Memory B cell (primary cell): Measurements from ENCODE around the gene RPS6KA2.
"Not testable (repeated sequence)": the region's sequence is repeated elsewhere in the genome, so short reads cannot be mapped to it uniquely, and the experiment has no call there.

ENCODE experiments used
- ATAC-seq: fragments of 150-1000 bp; cut with Tn5 transposase; 2 replicates; pipeline ENCODE4 v1.10.0; 2021; ENCODE audit warnings: low read depth, mild to moderate bottlenecking, moderate library complexity
- DNase-seq, 2 donors: peaks; one replicate each; pipeline ENCODE4 v3.0.0; 2022; ENCODE audit warnings: low spot score in 2 of 2
- H3K27ac Mint-ChIP-seq: one replicate; pipeline ENCODE4 v1.8.0; 2022; ENCODE audit warnings: mild to moderate bottlenecking, moderate library complexity, mixed read lengths
- H3K27me3 Mint-ChIP-seq: one replicate; pipeline ENCODE4 v1.8.0; 2022; ENCODE audit warnings: mixed read lengths
- H3K36me3 Mint-ChIP-seq: one replicate; pipeline ENCODE4 v1.8.0; 2022; ENCODE audit warnings: mild to moderate bottlenecking, mixed read lengths
- H3K4me1 Mint-ChIP-seq: one replicate; pipeline ENCODE4 v1.8.0; 2022; ENCODE audit warnings: mixed read lengths
- H3K4me3 Mint-ChIP-seq: one replicate; pipeline ENCODE4 v1.8.0; 2022; ENCODE audit warnings: mild to moderate bottlenecking, moderate library complexity, mixed read lengths
- H3K9me3 Mint-ChIP-seq: one replicate; pipeline ENCODE4 v1.8.0; 2022; ENCODE audit warnings: mixed read lengths

Gene RPS6KA2

DNA sequence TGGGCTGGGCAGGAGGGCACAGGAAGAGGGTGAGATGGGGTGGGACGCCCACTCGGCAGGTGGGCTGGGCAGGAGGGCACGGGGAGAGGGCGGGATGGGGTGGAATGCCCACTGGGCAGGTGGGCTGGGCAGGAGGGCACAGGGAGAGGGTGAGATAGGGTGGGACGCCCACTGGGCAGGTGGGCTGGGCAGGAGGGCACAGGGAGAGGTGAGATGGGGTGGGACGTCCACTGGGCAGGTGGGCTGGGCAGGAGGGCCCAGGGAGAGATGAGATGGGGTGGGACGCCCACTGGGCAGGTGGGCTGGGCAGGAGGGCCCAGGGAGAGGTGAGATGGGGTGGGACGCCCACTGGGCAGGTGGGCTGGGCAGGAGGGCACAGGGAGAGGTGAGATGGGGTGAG is 45.2 kb downstream of the RPS6KA2 start:
- not testable (repeated sequence) for H3K27me3 Mint-ChIP-seq, H3K4me1 Mint-ChIP-seq, H3K4me3 Mint-ChIP-seq, DNase-seq, H3K36me3 Mint-ChIP-seq, H3K27ac Mint-ChIP-seq, H3K9me3 Mint-ChIP-seq, ATAC-seq

GRCh38 chr6:166581091-166581511 is 46.0 kb downstream of the RPS6KA2 start:
- Mint-ChIP-seq H3K4me1 (no peaks in the 10 kb centered on the region), H3K36me3 (peaks cover 8% of the 10 kb centered on the region), H3K27me3 (no peaks in the 10 kb centered on the region), H3K4me3 (no peak overlapping the region), H3K27ac (no peak overlapping the region), H3K9me3 (peaks cover 7% of the 10 kb centered on the region)
- DNase-seq (no peak), ATAC-seq (no peak)

DNA sequence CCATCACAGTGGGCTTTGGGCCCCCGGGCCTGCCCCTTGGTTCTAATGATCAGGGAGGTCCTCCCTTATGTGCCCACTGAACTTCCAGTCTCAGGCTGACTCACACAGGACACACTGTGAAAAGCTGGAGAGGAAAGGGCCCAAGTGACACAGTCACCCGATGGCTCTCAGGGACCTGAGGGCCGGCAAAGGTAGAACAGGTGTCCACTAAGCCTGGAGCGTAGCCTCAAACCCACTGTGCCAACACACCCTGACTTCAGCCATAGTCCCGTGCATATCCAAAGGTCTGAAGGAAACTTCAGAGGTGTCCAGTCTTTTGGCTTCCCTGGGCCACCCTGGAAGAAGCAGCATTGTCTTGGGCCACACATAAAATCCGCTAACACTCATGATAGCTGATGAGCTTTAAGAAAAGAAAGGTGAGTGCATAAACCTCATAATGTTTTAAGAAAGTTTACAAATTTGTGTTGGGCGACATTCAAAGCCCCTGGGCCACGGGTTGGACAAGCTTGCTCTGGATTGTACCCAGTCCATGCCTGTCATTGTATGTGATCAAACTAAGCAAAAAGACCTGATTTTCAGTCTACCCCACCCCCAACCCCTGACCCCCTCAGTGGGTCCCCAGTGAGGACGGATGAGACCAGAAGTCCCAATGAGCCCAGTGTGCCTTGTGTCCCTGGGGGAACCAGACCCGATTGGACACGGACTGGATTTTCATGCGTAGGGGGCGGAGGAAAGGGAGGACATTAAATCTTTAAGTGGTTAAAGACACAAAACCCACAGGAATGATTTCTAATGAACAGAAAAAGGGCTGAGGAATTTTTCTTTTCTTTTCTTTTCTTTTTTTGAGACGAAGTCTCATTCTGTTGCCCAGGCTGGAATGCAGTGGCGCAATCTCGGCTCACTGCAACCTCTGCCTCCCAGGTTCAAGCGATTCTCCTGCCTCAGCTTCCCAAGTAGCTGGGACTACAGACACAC is 46.7 kb downstream of the RPS6KA2 start:
- ATAC-seq (no peak), DNase-seq (no peak)
- Mint-ChIP-seq H3K27ac (no peak overlapping the region), H3K36me3 (peaks cover 10% of the 10 kb centered on the region), H3K27me3 (no peaks in the 10 kb centered on the region), H3K9me3 (peaks cover 9% of the 10 kb centered on the region), H3K4me3 (no peak overlapping the region), H3K4me1 (no peaks in the 10 kb centered on the region)

GRCh38 chr6:166579237-166579850 is 47.7 kb downstream of the RPS6KA2 start:
- peaks cover 13% of the 10 kb centered on the region for H3K36me3 Mint-ChIP-seq
- ATAC-seq = no peak

DNA sequence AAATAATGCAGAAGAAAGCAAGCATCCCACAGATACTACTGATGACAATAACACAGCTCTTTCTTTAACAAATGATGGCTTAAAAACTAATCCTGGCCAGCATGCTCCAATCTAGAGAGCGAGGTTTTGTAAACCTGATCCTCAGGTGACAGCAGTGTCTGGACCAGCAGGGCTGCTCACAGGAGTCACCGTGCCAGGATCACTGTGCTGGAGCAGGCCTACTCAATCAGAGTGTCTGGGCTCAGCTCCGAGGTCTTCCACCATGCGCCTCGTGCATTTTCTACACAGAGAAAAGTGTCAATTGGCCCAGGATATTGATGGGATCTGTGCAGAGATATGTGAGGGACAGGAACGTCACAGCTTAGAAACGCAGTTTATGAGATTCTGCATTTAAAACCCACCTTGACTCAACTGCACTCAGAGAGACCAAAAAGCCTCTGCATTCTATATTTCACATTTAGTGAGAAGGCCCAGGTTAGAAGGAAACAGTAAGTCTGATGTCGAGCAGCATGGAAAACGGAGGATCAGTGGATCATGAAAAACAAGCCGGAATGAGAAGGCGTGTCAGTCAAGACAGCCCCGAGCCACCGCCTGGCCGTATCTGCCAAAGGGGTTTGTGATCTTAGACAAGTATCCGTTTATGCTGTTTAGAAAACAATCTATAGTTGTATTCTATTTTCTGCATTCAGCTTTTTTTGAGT is 48.4 kb downstream of the RPS6KA2 start:
- Mint-ChIP-seq H3K4me1 (no peaks in the 10 kb centered on the region), H3K27ac (no peak overlapping the region), H3K9me3 (peaks cover 9% of the 10 kb centered on the region), H3K4me3 (no peak overlapping the region), H3K36me3 (peaks cover 13% of the 10 kb centered on the region), H3K27me3 (no peaks in the 10 kb centered on the region)
- ATAC-seq (no peak), DNase-seq (no peak)

More at GRCh38 chr6:166579237-166579850, 47.7 kb downstream of the RPS6KA2 start:
- no peaks in the 10 kb centered on the region for H3K27me3 Mint-ChIP-seq
- no peaks in the 10 kb centered on the region for H3K4me1 Mint-ChIP-seq
- no peak overlapping the region for H3K27ac Mint-ChIP-seq
- DNase-seq = no peak
- H3K4me3 Mint-ChIP-seq = no peak overlapping the region
- peaks cover 9% of the 10 kb centered on the region for H3K9me3 Mint-ChIP-seq

DNA sequence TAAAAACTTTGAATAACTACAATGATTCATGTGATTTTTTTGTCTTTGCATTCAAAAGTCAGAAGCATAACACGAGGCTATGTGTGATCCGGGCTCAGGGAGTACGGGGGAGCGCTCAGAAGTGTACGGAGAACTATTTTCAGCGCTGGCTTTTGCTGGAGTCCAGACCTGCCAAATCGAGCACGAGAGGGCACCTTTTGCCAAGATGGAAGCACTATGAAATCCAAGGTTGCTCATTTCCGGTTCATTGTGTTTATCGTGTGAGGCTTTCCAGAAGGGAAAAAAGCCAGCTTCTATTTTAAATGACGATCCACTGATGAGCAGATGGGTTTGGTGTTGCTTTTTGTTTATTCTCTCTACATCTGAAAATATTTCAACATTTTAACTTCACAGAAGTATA is 51.8 kb downstream of the RPS6KA2 start:
- no peak for ATAC-seq
- H3K27me3 Mint-ChIP-seq = no peaks in the 10 kb centered on the region
- no peaks in the 10 kb centered on the region for H3K4me1 Mint-ChIP-seq
- no peak for DNase-seq
- peaks cover 12% of the 10 kb centered on the region for H3K36me3 Mint-ChIP-seq
- peaks cover 9% of the 10 kb centered on the region for H3K9me3 Mint-ChIP-seq
- no peak overlapping the region for H3K27ac Mint-ChIP-seq
- H3K4me3 Mint-ChIP-seq = no peak overlapping the region

DNA sequence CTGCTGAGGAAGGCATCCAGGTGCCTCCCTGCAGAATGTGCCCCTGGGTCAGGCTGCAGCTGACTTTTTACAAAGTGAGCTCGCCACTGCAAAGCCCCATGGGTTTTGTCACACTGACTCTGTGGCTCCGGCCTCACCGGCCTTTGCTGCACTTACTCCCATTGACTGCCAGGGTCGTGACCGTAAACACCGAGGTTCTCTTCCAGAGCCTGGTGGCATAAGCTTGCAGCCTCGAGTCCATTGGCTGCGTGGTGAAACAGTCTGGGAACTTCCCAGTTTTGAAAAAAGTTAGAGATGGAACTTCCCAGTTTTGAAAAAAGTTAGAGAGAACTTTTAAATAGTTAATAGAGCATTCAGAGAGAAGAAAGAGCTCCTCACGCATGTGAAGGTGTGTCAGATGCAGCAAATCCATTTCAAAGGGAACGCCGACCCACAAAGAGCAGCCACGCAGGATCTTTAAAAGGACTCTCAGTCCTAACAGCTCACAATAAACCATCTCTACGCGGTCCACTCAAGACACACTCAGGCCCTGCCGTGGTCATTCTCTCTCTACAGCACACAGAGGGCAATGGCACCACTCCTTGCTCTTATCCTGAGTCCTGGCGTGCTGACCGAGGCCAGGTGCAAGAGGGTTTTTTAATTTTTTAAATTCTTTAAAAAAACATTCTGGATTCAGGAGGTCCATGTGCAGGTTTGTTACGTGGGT is 53.4 kb downstream of the RPS6KA2 start:
- Mint-ChIP-seq H3K36me3 (peaks cover 12% of the 10 kb centered on the region), H3K4me3 (no peak overlapping the region), H3K4me1 (no peaks in the 10 kb centered on the region), H3K27me3 (no peaks in the 10 kb centered on the region), H3K9me3 (peaks cover 9% of the 10 kb centered on the region), H3K27ac (no peak overlapping the region)
- ATAC-seq = no peak
- DNase-seq = no peak

DNA sequence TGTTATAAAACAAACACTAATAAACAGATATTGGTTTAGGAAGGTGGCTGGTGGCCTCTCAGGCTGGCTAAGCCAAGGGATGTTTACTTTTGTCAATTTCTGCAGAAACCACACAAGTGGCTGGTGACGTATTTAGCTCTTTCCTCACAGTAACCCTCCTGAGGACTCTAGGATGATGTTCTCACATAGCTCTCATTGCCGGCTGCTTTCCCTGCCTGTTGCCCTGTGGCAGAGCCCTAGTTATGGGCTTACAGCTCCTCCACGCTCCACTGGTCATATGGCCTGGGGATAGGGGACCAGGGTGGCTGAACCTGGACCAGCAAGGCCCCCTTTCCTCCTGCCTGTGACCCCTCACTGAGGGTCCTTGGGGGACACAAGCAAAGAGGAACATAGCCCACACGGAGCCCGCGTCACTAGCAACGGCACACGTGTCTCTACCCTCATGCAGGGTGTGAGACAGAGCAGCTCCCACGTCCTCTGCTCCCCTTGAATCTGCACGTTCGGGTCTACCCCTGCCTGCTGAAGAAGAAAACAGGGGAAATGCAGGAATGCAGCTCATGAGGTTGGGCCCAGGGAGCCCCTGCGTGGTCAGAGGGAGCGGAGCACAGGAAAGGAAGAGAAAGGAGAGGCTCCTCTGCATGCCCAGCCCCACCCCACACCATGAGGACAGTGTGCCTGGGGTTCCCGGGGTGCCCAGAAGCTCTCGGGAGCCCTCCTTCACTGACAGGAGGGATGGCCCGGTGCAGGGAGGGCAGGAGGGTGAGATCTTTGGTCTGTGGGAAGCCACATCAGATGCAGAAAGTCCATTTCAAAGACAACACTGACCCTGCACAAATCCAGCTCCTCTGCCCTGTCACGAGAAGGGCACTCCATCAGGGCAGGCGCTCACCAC is 54.4 kb downstream of the RPS6KA2 start:
- ATAC-seq (no peak), DNase-seq (no peak)
- no peaks in the 10 kb centered on the region for H3K27me3 Mint-ChIP-seq
- H3K36me3 Mint-ChIP-seq = peaks cover 12% of the 10 kb centered on the region
- H3K9me3 Mint-ChIP-seq = peaks cover 9% of the 10 kb centered on the region
- H3K4me3 Mint-ChIP-seq = no peak overlapping the region
- H3K4me1 Mint-ChIP-seq = no peaks in the 10 kb centered on the region
- no peak overlapping the region for H3K27ac Mint-ChIP-seq

- ATAC-seq (no peak), DNase-seq (no peak)
- Mint-ChIP-seq H3K9me3 (peaks cover 2% of the 10 kb centered on the region), H3K27me3 (no peaks in the 10 kb centered on the region), H3K4me3 (no peak overlapping the region), H3K36me3 (peaks cover 5% of the 10 kb centered on the region), H3K27ac (no peak overlapping the region), H3K4me1 (no peaks in the 10 kb centered on the region)
These were observed 55.9 kb downstream of the RPS6KA2 start for GRCh38 chr6:166570929-166571713.

DNA sequence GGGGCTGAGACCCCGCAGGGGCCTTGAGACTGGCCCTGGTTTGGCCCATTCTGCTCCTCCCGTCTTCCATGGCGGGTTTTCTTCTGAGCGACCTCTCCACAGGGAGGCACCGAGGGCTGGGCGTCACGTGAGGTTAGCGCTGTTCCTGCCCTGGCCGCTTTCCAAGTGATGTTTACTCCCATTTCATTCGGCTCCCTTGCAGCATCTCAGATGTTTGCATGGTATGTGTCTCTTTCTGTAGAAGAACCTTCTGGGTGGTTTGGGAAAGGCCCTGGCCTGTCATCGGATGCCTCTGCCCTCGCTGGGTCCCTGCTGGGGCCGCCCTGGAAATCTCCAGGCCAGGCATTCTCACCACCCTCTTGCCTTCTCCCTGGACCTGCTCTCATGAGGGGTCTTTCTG is 57.8 kb downstream of the RPS6KA2 start:
- Mint-ChIP-seq H3K27me3 (no peaks in the 10 kb centered on the region), H3K4me3 (no peak overlapping the region), H3K4me1 (no peaks in the 10 kb centered on the region), H3K27ac (no peak overlapping the region), H3K9me3 (no peaks in the 10 kb centered on the region), H3K36me3 (peaks cover 4% of the 10 kb centered on the region)
- DNase-seq = no peak
- ATAC-seq = no peak

DNA sequence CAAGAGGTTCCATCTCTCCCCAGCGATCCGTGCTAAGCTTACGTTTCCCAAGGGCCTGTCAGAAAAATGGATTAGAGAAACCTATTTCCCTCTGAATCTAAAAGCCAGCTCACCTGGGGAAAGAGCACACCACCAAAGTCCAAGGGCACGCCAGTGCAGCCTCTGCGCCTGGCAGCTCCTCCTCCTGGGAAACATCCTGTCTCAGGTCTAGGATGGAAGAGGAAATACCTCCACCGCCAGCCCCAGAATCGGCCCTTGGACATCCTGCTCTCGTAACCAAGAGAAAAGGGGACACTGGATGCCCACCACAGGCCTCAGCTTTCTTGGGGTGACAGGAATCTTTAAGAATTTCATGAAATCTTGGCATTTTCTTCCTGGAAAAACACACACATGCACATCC is 59.2 kb downstream of the RPS6KA2 start:
- peaks cover 2% of the 10 kb centered on the region for H3K4me1 Mint-ChIP-seq
- H3K9me3 Mint-ChIP-seq = no peaks in the 10 kb centered on the region
- no peak for ATAC-seq
- no peaks in the 10 kb centered on the region for H3K27me3 Mint-ChIP-seq
- no peak overlapping the region for H3K4me3 Mint-ChIP-seq
- DNase-seq = no peak
- H3K27ac Mint-ChIP-seq = no peak overlapping the region
- H3K36me3 Mint-ChIP-seq = peaks cover 4% of the 10 kb centered on the region

DNA sequence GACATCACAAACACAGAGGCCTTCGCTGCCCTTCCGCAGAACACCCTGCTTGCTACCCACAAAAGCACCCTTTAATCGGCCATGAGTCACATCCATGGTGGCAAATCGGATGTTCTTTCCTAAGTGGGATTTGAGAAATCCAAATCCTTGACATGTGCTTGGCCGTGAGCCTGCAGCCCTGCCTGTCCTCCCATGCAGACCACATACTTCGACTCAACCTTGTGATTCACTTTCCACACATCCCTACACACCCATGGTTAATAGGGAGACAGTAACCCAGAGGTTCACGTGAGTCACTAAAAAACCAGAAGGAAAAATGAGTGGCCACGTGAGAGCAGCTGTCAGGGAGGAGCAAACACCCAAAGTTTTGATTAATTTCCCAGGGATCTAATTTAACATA is 59.9 kb downstream of the RPS6KA2 start:
- Mint-ChIP-seq H3K27ac (no peak overlapping the region), H3K4me1 (peaks cover 2% of the 10 kb centered on the region), H3K4me3 (no peak overlapping the region), H3K9me3 (no peaks in the 10 kb centered on the region), H3K27me3 (no peaks in the 10 kb centered on the region), H3K36me3 (peaks cover 4% of the 10 kb centered on the region)
- ATAC-seq = no peak
- no peak for DNase-seq
